Vagina (tissue), 2 donors: ENCODE results near the gene SPINT1.

ENCODE experiments used
- POLR2A ChIP-seq, 2 donors: fragments of 450-650 bp; IDR thresholded peaks; one replicate each; pipeline ENCODE4 v1.6.1; 2017; ENCODE audit warnings: antibody characterized with exemption in 2 of 2, mild to moderate bottlenecking in 2 of 2, moderate library complexity in 2 of 2
- POLR2AphosphoS5 ChIP-seq, 2 donors: sonication (generic); formaldehyde crosslinking; IDR thresholded peaks; one replicate each; pipeline ENCODE4 v1.9.0; 2017; ENCODE audit warnings: antibody characterized with exemption in 2 of 2, mild to moderate bottlenecking in 2 of 2, low read depth in 1 of 2; ENCODE audit not compliant: insufficient read depth in 1 of 2
- TF ChIP-seq, protein P1 (sequence below), 3 experiments: fragments of 450-650 bp in 2 of 3; fragments of 200-600 bp in 1 of 3; sonication (generic) in 1 of 3; IDR thresholded peaks; one replicate each; pipeline ENCODE4 v1.5.1; 2017 to 2019; ENCODE audit warnings: antibody characterized with exemption in 3 of 3, mild to moderate bottlenecking in 2 of 3, moderate library complexity in 2 of 3

- TF ChIP-seq POLR2A (IDR thresholded peaks at IDR 0.05) = no peak
- TF ChIP-seq, protein P1, sequence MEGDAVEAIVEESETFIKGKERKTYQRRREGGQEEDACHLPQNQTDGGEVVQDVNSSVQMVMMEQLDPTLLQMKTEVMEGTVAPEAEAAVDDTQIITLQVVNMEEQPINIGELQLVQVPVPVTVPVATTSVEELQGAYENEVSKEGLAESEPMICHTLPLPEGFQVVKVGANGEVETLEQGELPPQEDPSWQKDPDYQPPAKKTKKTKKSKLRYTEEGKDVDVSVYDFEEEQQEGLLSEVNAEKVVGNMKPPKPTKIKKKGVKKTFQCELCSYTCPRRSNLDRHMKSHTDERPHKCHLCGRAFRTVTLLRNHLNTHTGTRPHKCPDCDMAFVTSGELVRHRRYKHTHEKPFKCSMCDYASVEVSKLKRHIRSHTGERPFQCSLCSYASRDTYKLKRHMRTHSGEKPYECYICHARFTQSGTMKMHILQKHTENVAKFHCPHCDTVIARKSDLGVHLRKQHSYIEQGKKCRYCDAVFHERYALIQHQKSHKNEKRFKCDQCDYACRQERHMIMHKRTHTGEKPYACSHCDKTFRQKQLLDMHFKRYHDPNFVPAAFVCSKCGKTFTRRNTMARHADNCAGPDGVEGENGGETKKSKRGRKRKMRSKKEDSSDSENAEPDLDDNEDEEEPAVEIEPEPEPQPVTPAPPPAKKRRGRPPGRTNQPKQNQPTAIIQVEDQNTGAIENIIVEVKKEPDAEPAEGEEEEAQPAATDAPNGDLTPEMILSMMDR (IDR thresholded peaks at IDR 0.05) = no peak
- TF ChIP-seq POLR2AphosphoS5 (IDR thresholded peaks at IDR 0.05; ENCODE audit: insufficient read depth in 1 of 2, low read depth in 1 of 2) = peak in 1 of 2 donors; percentile 60
Observed at GRCh38 chr15:40843885-40844695, at the start of gene SPINT1.
